HCT116 (cell line): ENCODE results near the gene CRACDL. TPM values are rescaled to one million over a fixed set of nuclear protein-coding genes. Genes with fewer than 3 reads are reported as not detected.

Experiments used
- ATAC-seq: fragments of 200-7000 bp; cut with Tn5 transposase; 2 replicates; pipeline ENCODE4 v1.9.1; 2020; ENCODE audit warnings: mild to moderate bottlenecking, moderate library complexity
- BruUV-seq: library from RNA; stranded (reverse); fragments of 400-500 nt; replicated peaks from 2 replicates; lab custom pipeline; 2021; lab: Mats Ljungman, UMichigan
- CTCF ChIA-PET: fragments of 300-600 bp; sonication (Branson Sonifier 250); formaldehyde crosslinking; loops from one replicate; lab custom pipeline; 2021; ENCODE audit warnings: antibody characterized with exemption; lab: Charles Lee
- POLR2A ChIA-PET: fragments of 300-600, 350-600 bp; sonication (Branson Sonifier 250); formaldehyde crosslinking; loops from one replicate; lab custom pipeline; 2021; ENCODE audit warnings: antibody characterized with exemption; lab: Charles Lee
- RAD21 ChIA-PET, 2 experiments: fragments of 300-600 bp; sonication (Branson Sonifier 250); formaldehyde crosslinking; loops; one replicate each; lab custom pipeline; 2023; ENCODE audit warnings: low total read pairs in 2 of 2; ENCODE audit not compliant: uncharacterized antibody in 2 of 2, unreplicated experiment in 2 of 2, low non-redundant PET in 1 of 2; lab: Charles Lee
- DNase-seq: peaks from one replicate; pipeline ENCODE4 v3.0.0-alpha.2; 2010; ENCODE audit warnings: low read depth, low spot score
- H2AFZ ChIP-seq: fragments of 200-600 bp; shearing (Covaris generic), sonication (generic); 2 replicates; pipeline ENCODE4 v1.6.1; 2017; ENCODE audit warnings: low read depth, mixed run types, mixed read lengths, antibody characterized with exemption, low read length; ENCODE audit not compliant: poor library complexity, severe bottlenecking
- H3K27ac ChIP-seq: 2 replicates; pipeline ENCODE4 v1.5.1; 2012; ENCODE audit warnings: low read depth, low read length
- H3K27me3 ChIP-seq: fragments of 200-600 bp; sonication (generic); 2 replicates; pipeline ENCODE4 v1.6.1; 2016; ENCODE audit warnings: mixed run types, low read length, mixed read lengths; ENCODE audit not compliant: insufficient read depth
- H3K36me3 ChIP-seq, 2 experiments: fragments of 200-500 bp in 1 of 2; fragments of 200-600 bp in 1 of 2; sonication (Bioruptor generic) in 1 of 2; sonication (generic) in 1 of 2; 2 replicates each; pipeline versions ENCODE4 v1.5.1 to v1.6.1; 2014 to 2016; ENCODE audit warnings: low read length in 2 of 2, inconsistent platforms in 1 of 2, mixed read lengths in 1 of 2, mixed run types in 1 of 2; ENCODE audit not compliant: insufficient read depth in 2 of 2, control insufficient read depth in 1 of 2
- H3K4me1 ChIP-seq, 2 experiments: fragments of 200-600 bp in 1 of 2; sonication (generic) in 1 of 2; 2 replicates each; pipeline versions ENCODE4 v1.5.1 to v1.6.1; 2012 to 2017; ENCODE audit warnings: low read length in 2 of 2, inconsistent platforms in 1 of 2, mild to moderate bottlenecking in 1 of 2, mixed read lengths in 1 of 2, mixed run types in 1 of 2, moderate library complexity in 1 of 2; ENCODE audit not compliant: insufficient read depth in 2 of 2, control insufficient read depth in 1 of 2
- H3K4me2 ChIP-seq: fragments of 200-600 bp; sonication (generic); 2 replicates; pipeline ENCODE4 v1.6.1; 2017; ENCODE audit warnings: mixed run types, low read length, mixed read lengths
- H3K4me3 ChIP-seq, 2 experiments: fragments of 200-600 bp in 1 of 2; sonication (generic) in 1 of 2; replicated peaks in 1 of 2; 2 replicates each; pipeline ENCODE4 v1.5.1; 2011 to 2016; ENCODE audit warnings: low read length in 2 of 2, control low read depth in 1 of 2, low read depth in 1 of 2, mild to moderate bottlenecking in 1 of 2, mixed read lengths in 1 of 2, mixed run types in 1 of 2
- H3K79me2 ChIP-seq: fragments of 200-600 bp; sonication (generic); 2 replicates; pipeline ENCODE4 v1.6.1; 2017; ENCODE audit warnings: mild to moderate bottlenecking, mixed run types, low read length, moderate library complexity, mixed read lengths; ENCODE audit not compliant: insufficient read depth
- H3K9ac ChIP-seq: fragments of 200-600 bp; sonication (generic); 2 replicates; pipeline ENCODE4 v1.6.1; 2016; ENCODE audit warnings: low read length, mixed read lengths
- H3K9me2 ChIP-seq: fragments of 200-600 bp; sonication (generic), shearing (Covaris generic); 2 replicates; pipeline ENCODE4 v1.6.1; 2017; ENCODE audit warnings: mixed run types, mild to moderate bottlenecking, moderate library complexity; ENCODE audit not compliant: insufficient read depth
- H3K9me3 ChIP-seq, 2 experiments: fragments of 200-500 bp in 1 of 2; fragments of 200-600 bp in 1 of 2; sonication (Bioruptor generic) in 1 of 2; sonication (generic) in 1 of 2; 2 replicates each; pipeline ENCODE4 v1.6.1; 2014 to 2017; ENCODE audit warnings: low read length in 2 of 2, mixed read lengths in 2 of 2, inconsistent platforms in 1 of 2, low read depth in 1 of 2, mild to moderate bottlenecking in 1 of 2, mixed run types in 1 of 2, moderate library complexity in 1 of 2; ENCODE audit not compliant: control insufficient read depth in 1 of 2, insufficient read depth in 1 of 2
- H4K20me1 ChIP-seq: fragments of 200-600 bp; sonication (generic), shearing (Covaris generic); 2 replicates; pipeline ENCODE4 v1.6.1; 2017; ENCODE audit warnings: mixed run types, mild to moderate bottlenecking, moderate library complexity; ENCODE audit not compliant: insufficient read depth
- CTCF ChIP-seq, 3 experiments: fragments of 200-600 bp in 1 of 3; sonication (generic) in 1 of 3; IDR thresholded peaks in 2 of 3; conservative IDR thresholded peaks in 1 of 3; 2 replicates each; pipeline ENCODE4 v1.5.1; 2012 to 2017; ENCODE audit warnings: low read depth in 2 of 3, low read length in 2 of 3, antibody characterized with exemption in 1 of 3, borderline replicate concordance in 1 of 3, control low read depth in 1 of 3, mild to moderate bottlenecking in 1 of 3, mixed read lengths in 1 of 3, mixed run types in 1 of 3, moderate library complexity in 1 of 3; ENCODE audit not compliant: insufficient read depth in 1 of 3
- EGR1 ChIP-seq: IDR thresholded peaks from 2 replicates; pipeline ENCODE4 v1.6.1; 2012; ENCODE audit warnings: low read depth
- POLR2AphosphoS5 ChIP-seq: IDR thresholded peaks from 2 replicates; pipeline ENCODE4 v1.6.1; 2011; ENCODE audit warnings: mild to moderate bottlenecking, low read depth, low read length, moderate library complexity
- intact Hi-C: fragments of 100-400 bp; cut with micrococcal nuclease; formaldehyde crosslinking; loops from 2 replicates; pipeline ENCODE4 v1.10.0; 2022
- total RNA-seq: library from RNA; stranded (reverse); gene quantifications from one replicate; pipeline ENCODE4 v1.2.1, GENCODE V29; 2021; ENCODE audit not compliant: unreplicated experiment

CRACDL gene
- total RNA-seq, 1 experiment from 2014 or later = 1.1 TPM

- ChIA-PET CTCF (interaction anchor here (1.3 kb wide), 1 partner anchor 287 kb away, joined by 4 read pairs; no protein-coding TSS in a partner anchor), RAD21 (interaction anchor here in 1 of 2 experiments (0.5 kb wide), 1 partner anchor 194 kb away, joined by 6 read pairs; no protein-coding TSS in a partner anchor), POLR2A (no interaction called here)
- DNase-seq (no peak), ATAC-seq (peak; percentile 74)
- Histone ChIP-seq H3K79me2 (no peaks in the 10 kb centered on the region), H3K27ac (peak overlapping the region; percentile 38; the same call in 1 of the 2 replicates), H2AFZ (peak overlapping the region; percentile 68), H3K4me1 (peaks cover 6 to 13% of the 10 kb centered on the region in 2 experiments; a peak in 2 of 4 replicates), H3K4me2 (peak overlapping the region; percentile 89), H3K9me2 (no peaks in the 10 kb centered on the region), H4K20me1 (no peaks in the 10 kb centered on the region), H3K9me3 (no peaks in the 10 kb centered on the region), H3K27me3 (no peaks in the 10 kb centered on the region), H3K4me3 (peak overlapping the region; percentile 42 to 59), H3K36me3 (no peaks in the 10 kb centered on the region), H3K9ac (peak overlapping the region; percentile 30; the same call in 1 of the 2 replicates)
- TF ChIP-seq POLR2AphosphoS5 (no peak), EGR1 (peak; percentile 50; the same call in 1 of the 2 replicates), CTCF (IDR thresholded peaks at IDR 0.05 in 2 of 3, conservative IDR thresholded peaks at IDR 0.05 in 1 of 3; ENCODE audit: borderline replicate concordance in 1 of 3, insufficient read depth in 1 of 3, low read depth in 2 of 3, low read length in 2 of 3) (peak in 1 of 3 experiments; percentile 33; a peak in 3 of 6 replicates)
- intact Hi-C loops = no loop called here
- no TSS peak for BruUV-seq
These were observed 627 bp upstream of the CRACDL start for GRCh38 chr2:98936353-98937351.
